HCT116 (cell line): ENCODE results near the gene GABRR2. TPM values are rescaled to one million over a fixed set of nuclear protein-coding genes. Genes with fewer than 3 reads are reported as not detected.

Experiments
- ATAC-seq: fragments of 200-7000 bp; cut with Tn5 transposase; 2 replicates; pipeline ENCODE4 v1.9.1; 2020; ENCODE audit warnings: mild to moderate bottlenecking, moderate library complexity
- BruUV-seq: library from RNA; stranded (reverse); fragments of 400-500 nt; replicated peaks from 2 replicates; lab custom pipeline; 2021; lab: Mats Ljungman, UMichigan
- CTCF ChIA-PET: fragments of 300-600 bp; sonication (Branson Sonifier 250); formaldehyde crosslinking; loops from one replicate; lab custom pipeline; 2021; ENCODE audit warnings: antibody characterized with exemption; lab: Charles Lee
- POLR2A ChIA-PET: fragments of 300-600, 350-600 bp; sonication (Branson Sonifier 250); formaldehyde crosslinking; loops from one replicate; lab custom pipeline; 2021; ENCODE audit warnings: antibody characterized with exemption; lab: Charles Lee
- RAD21 ChIA-PET, 2 experiments: fragments of 300-600 bp; sonication (Branson Sonifier 250); formaldehyde crosslinking; loops; one replicate each; lab custom pipeline; 2023; ENCODE audit warnings: low total read pairs in 2 of 2; ENCODE audit not compliant: uncharacterized antibody in 2 of 2, unreplicated experiment in 2 of 2, low non-redundant PET in 1 of 2; lab: Charles Lee
- DNase-seq: peaks from one replicate; pipeline ENCODE4 v3.0.0-alpha.2; 2010; ENCODE audit warnings: low read depth, low spot score
- H2AFZ ChIP-seq: fragments of 200-600 bp; shearing (Covaris generic), sonication (generic); 2 replicates; pipeline ENCODE4 v1.6.1; 2017; ENCODE audit warnings: low read depth, mixed run types, mixed read lengths, antibody characterized with exemption, low read length; ENCODE audit not compliant: poor library complexity, severe bottlenecking
- H3K27ac ChIP-seq: 2 replicates; pipeline ENCODE4 v1.5.1; 2012; ENCODE audit warnings: low read depth, low read length
- H3K27me3 ChIP-seq: fragments of 200-600 bp; sonication (generic); 2 replicates; pipeline ENCODE4 v1.6.1; 2016; ENCODE audit warnings: mixed run types, low read length, mixed read lengths; ENCODE audit not compliant: insufficient read depth
- H3K36me3 ChIP-seq, 2 experiments: fragments of 200-500 bp in 1 of 2; fragments of 200-600 bp in 1 of 2; sonication (Bioruptor generic) in 1 of 2; sonication (generic) in 1 of 2; 2 replicates each; pipeline versions ENCODE4 v1.5.1 to v1.6.1; 2014 to 2016; ENCODE audit warnings: low read length in 2 of 2, inconsistent platforms in 1 of 2, mixed read lengths in 1 of 2, mixed run types in 1 of 2; ENCODE audit not compliant: insufficient read depth in 2 of 2, control insufficient read depth in 1 of 2
- H3K4me1 ChIP-seq, 2 experiments: fragments of 200-600 bp in 1 of 2; sonication (generic) in 1 of 2; 2 replicates each; pipeline versions ENCODE4 v1.5.1 to v1.6.1; 2012 to 2017; ENCODE audit warnings: low read length in 2 of 2, inconsistent platforms in 1 of 2, mild to moderate bottlenecking in 1 of 2, mixed read lengths in 1 of 2, mixed run types in 1 of 2, moderate library complexity in 1 of 2; ENCODE audit not compliant: insufficient read depth in 2 of 2, control insufficient read depth in 1 of 2
- H3K4me2 ChIP-seq: fragments of 200-600 bp; sonication (generic); 2 replicates; pipeline ENCODE4 v1.6.1; 2017; ENCODE audit warnings: mixed run types, low read length, mixed read lengths
- H3K4me3 ChIP-seq, 2 experiments: fragments of 200-600 bp in 1 of 2; sonication (generic) in 1 of 2; replicated peaks in 1 of 2; 2 replicates each; pipeline ENCODE4 v1.5.1; 2011 to 2016; ENCODE audit warnings: low read length in 2 of 2, control low read depth in 1 of 2, low read depth in 1 of 2, mild to moderate bottlenecking in 1 of 2, mixed read lengths in 1 of 2, mixed run types in 1 of 2
- H3K79me2 ChIP-seq: fragments of 200-600 bp; sonication (generic); 2 replicates; pipeline ENCODE4 v1.6.1; 2017; ENCODE audit warnings: mild to moderate bottlenecking, mixed run types, low read length, moderate library complexity, mixed read lengths; ENCODE audit not compliant: insufficient read depth
- H3K9ac ChIP-seq: fragments of 200-600 bp; sonication (generic); 2 replicates; pipeline ENCODE4 v1.6.1; 2016; ENCODE audit warnings: low read length, mixed read lengths
- H3K9me2 ChIP-seq: fragments of 200-600 bp; sonication (generic), shearing (Covaris generic); 2 replicates; pipeline ENCODE4 v1.6.1; 2017; ENCODE audit warnings: mixed run types, mild to moderate bottlenecking, moderate library complexity; ENCODE audit not compliant: insufficient read depth
- H3K9me3 ChIP-seq, 2 experiments: fragments of 200-500 bp in 1 of 2; fragments of 200-600 bp in 1 of 2; sonication (Bioruptor generic) in 1 of 2; sonication (generic) in 1 of 2; 2 replicates each; pipeline ENCODE4 v1.6.1; 2014 to 2017; ENCODE audit warnings: low read length in 2 of 2, mixed read lengths in 2 of 2, inconsistent platforms in 1 of 2, low read depth in 1 of 2, mild to moderate bottlenecking in 1 of 2, mixed run types in 1 of 2, moderate library complexity in 1 of 2; ENCODE audit not compliant: control insufficient read depth in 1 of 2, insufficient read depth in 1 of 2
- H4K20me1 ChIP-seq: fragments of 200-600 bp; sonication (generic), shearing (Covaris generic); 2 replicates; pipeline ENCODE4 v1.6.1; 2017; ENCODE audit warnings: mixed run types, mild to moderate bottlenecking, moderate library complexity; ENCODE audit not compliant: insufficient read depth
- ATF3 ChIP-seq: IDR thresholded peaks from 2 replicates; pipeline ENCODE4 v1.6.1; 2012
- ELF1 ChIP-seq: IDR thresholded peaks from 2 replicates; pipeline ENCODE4 v1.6.1; 2012; ENCODE audit warnings: low read depth, borderline replicate concordance
- POLR2A ChIP-seq: IDR thresholded peaks from 2 replicates; pipeline ENCODE4 v1.7.0; 2011; ENCODE audit warnings: borderline replicate concordance; ENCODE audit not compliant: insufficient read depth, insufficient read length; ENCODE audit errors: extremely low read depth
- YY1 ChIP-seq: IDR thresholded peaks from 2 replicates; pipeline ENCODE4 v1.6.1; 2011; ENCODE audit warnings: low read length, low read depth, moderate library complexity, mild to moderate bottlenecking; ENCODE audit not compliant: insufficient replicate concordance; ENCODE audit errors: extremely low read depth
- ZFX ChIP-seq: fragments of 450-650 bp; IDR thresholded peaks from 2 replicates; pipeline ENCODE4 v1.6.1; 2017
- ZNF274 ChIP-seq: fragments of 200-500 bp; sonication (Bioruptor generic); IDR thresholded peaks from 2 replicates; pipeline ENCODE4 v1.6.1; 2014; ENCODE audit warnings: mild to moderate bottlenecking, low read depth, low read length, inconsistent platforms
- intact Hi-C: fragments of 100-400 bp; cut with micrococcal nuclease; formaldehyde crosslinking; loops from 2 replicates; pipeline ENCODE4 v1.10.0; 2022
- total RNA-seq: library from RNA; stranded (reverse); gene quantifications from one replicate; pipeline ENCODE4 v1.2.1, GENCODE V29; 2021; ENCODE audit not compliant: unreplicated experiment
- TF ChIP-seq, protein P1 (sequence below): IDR thresholded peaks from 2 replicates; pipeline ENCODE4 v1.6.1; 2011; ENCODE audit warnings: mild to moderate bottlenecking, low read length, moderate library complexity; ENCODE audit not compliant: insufficient replicate concordance; ENCODE audit errors: extremely low read depth
- TF ChIP-seq, protein P2 (sequence below): IDR thresholded peaks from 2 replicates; pipeline ENCODE4 v1.6.1; 2012; ENCODE audit warnings: low read depth

GABRR2 gene
- total RNA-seq, 1 experiment from 2014 or later: 0.57 TPM

- DNase-seq: no peak
- Histone ChIP-seq H3K4me2 (no peak overlapping the region), H3K27me3 (no peaks in the 10 kb centered on the region), H3K9ac (no peak overlapping the region), H3K9me2 (no peaks in the 10 kb centered on the region), H3K36me3 (peaks cover 0 to 5% of the 10 kb centered on the region in 2 experiments; a peak in 3 of 4 replicates), H3K27ac (no peak overlapping the region), H2AFZ (no peak overlapping the region), H3K9me3 (no peaks in the 10 kb centered on the region), H4K20me1 (no peaks in the 10 kb centered on the region), H3K79me2 (no peaks in the 10 kb centered on the region), H3K4me3 (no peak overlapping the region), H3K4me1 (peaks cover 3 to 6% of the 10 kb centered on the region in 2 experiments; a peak in 3 of 4 replicates)
- no peak for TF ChIP-seq ELF1
- TF ChIP-seq, protein P1, sequence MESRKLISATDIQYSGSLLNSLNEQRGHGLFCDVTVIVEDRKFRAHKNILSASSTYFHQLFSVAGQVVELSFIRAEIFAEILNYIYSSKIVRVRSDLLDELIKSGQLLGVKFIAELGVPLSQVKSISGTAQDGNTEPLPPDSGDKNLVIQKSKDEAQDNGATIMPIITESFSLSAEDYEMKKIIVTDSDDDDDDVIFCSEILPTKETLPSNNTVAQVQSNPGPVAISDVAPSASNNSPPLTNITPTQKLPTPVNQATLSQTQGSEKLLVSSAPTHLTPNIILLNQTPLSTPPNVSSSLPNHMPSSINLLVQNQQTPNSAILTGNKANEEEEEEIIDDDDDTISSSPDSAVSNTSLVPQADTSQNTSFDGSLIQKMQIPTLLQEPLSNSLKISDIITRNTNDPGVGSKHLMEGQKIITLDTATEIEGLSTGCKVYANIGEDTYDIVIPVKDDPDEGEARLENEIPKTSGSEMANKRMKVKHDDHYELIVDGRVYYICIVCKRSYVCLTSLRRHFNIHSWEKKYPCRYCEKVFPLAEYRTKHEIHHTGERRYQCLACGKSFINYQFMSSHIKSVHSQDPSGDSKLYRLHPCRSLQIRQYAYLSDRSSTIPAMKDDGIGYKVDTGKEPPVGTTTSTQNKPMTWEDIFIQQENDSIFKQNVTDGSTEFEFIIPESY: no peak
- no peak for TF ChIP-seq POLR2A
- no peak for TF ChIP-seq YY1
- no peak for TF ChIP-seq ZNF274
- TF ChIP-seq ZFX: no peak
- TF ChIP-seq ATF3: no peak
- TF ChIP-seq, protein P2, sequence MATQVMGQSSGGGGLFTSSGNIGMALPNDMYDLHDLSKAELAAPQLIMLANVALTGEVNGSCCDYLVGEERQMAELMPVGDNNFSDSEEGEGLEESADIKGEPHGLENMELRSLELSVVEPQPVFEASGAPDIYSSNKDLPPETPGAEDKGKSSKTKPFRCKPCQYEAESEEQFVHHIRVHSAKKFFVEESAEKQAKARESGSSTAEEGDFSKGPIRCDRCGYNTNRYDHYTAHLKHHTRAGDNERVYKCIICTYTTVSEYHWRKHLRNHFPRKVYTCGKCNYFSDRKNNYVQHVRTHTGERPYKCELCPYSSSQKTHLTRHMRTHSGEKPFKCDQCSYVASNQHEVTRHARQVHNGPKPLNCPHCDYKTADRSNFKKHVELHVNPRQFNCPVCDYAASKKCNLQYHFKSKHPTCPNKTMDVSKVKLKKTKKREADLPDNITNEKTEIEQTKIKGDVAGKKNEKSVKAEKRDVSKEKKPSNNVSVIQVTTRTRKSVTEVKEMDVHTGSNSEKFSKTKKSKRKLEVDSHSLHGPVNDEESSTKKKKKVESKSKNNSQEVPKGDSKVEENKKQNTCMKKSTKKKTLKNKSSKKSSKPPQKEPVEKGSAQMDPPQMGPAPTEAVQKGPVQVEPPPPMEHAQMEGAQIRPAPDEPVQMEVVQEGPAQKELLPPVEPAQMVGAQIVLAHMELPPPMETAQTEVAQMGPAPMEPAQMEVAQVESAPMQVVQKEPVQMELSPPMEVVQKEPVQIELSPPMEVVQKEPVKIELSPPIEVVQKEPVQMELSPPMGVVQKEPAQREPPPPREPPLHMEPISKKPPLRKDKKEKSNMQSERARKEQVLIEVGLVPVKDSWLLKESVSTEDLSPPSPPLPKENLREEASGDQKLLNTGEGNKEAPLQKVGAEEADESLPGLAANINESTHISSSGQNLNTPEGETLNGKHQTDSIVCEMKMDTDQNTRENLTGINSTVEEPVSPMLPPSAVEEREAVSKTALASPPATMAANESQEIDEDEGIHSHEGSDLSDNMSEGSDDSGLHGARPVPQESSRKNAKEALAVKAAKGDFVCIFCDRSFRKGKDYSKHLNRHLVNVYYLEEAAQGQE: no peak
- RAD21 ChIA-PET: no interaction called here
- POLR2A ChIA-PET: no interaction called here
- BruUV-seq: no TSS peak
- CTCF ChIA-PET: interaction anchor here (2.0 kb wide), 1 partner anchor 37 kb away, joined by 4 read pairs; no protein-coding TSS in a partner anchor
- intact Hi-C loops: no loop called here
- ATAC-seq: no peak
These were observed 20.1 kb upstream of the GABRR2 start for GRCh38 chr6:89335164-89335563.
